Astrocyte (in vitro differentiated cells and primary cell): ENCODE measurements around the gene CPSF2. TPM values are rescaled to one million over a fixed set of nuclear protein-coding genes. Genes with fewer than 3 reads are reported as not detected.
A peak's percentile ranks its signal among the peaks of the same experiment; 100 is the strongest.

Experiments used
- DNase-seq: peaks from one replicate; pipeline ENCODE4 v3.0.0-alpha.2; 2010; ENCODE audit warnings: low read depth
- FAIRE-seq: peaks from 2 replicates; lab custom pipeline; 2011; peaks lifted over from hg19 to GRCh38; lab: Jason Lieb, UNC
- H2AFZ ChIP-seq: 2 replicates; pipeline ENCODE4 v1.6.0; 2012; ENCODE audit warnings: low read depth, low read length, inconsistent platforms
- H3K27ac ChIP-seq: 2 replicates; pipeline ENCODE4 v1.5.1; 2011; ENCODE audit warnings: low read depth, low read length, inconsistent platforms
- H3K27me3 ChIP-seq: 2 replicates; pipeline ENCODE4 v1.6.0; 2011; ENCODE audit warnings: low read length, inconsistent platforms; ENCODE audit not compliant: insufficient read depth
- H3K36me3 ChIP-seq: 2 replicates; pipeline ENCODE4 v1.5.1; 2011; ENCODE audit warnings: low read length, inconsistent platforms; ENCODE audit not compliant: insufficient read depth
- H3K4me1 ChIP-seq: 2 replicates; pipeline ENCODE4 v1.5.1; 2011; ENCODE audit warnings: low read length, inconsistent platforms; ENCODE audit not compliant: insufficient read depth
- H3K4me2 ChIP-seq: 2 replicates; pipeline ENCODE4 v1.6.0; 2012; ENCODE audit warnings: low read length, inconsistent platforms
- H3K4me3 ChIP-seq: 2 replicates; pipeline ENCODE4 v1.5.1; 2011; ENCODE audit warnings: low read depth, mild to moderate bottlenecking, low read length, inconsistent platforms; ENCODE audit not compliant: insufficient read depth
- H3K79me2 ChIP-seq: 2 replicates; pipeline ENCODE4 v1.6.0; 2012; ENCODE audit warnings: mild to moderate bottlenecking, low read length, inconsistent platforms; ENCODE audit not compliant: insufficient read depth
- H3K9ac ChIP-seq: 2 replicates; pipeline ENCODE4 v1.6.0; 2012; ENCODE audit warnings: mild to moderate bottlenecking, low read length, inconsistent platforms
- H3K9me3 ChIP-seq: 2 replicates; pipeline ENCODE4 v1.5.1; 2012; ENCODE audit warnings: low read depth, mild to moderate bottlenecking, low read length, inconsistent platforms; ENCODE audit not compliant: insufficient read depth
- H4K20me1 ChIP-seq: 2 replicates; pipeline ENCODE4 v1.6.0; 2012; ENCODE audit warnings: low read length, inconsistent platforms; ENCODE audit not compliant: insufficient read depth
- H3K27ac Mint-ChIP-seq: one replicate; pipeline ENCODE4 v1.8.0; 2021; ENCODE audit warnings: mild to moderate bottlenecking, mixed read lengths; ENCODE audit not compliant: unreplicated experiment
- H3K27me3 Mint-ChIP-seq: one replicate; pipeline ENCODE4 v1.8.0; 2021; ENCODE audit warnings: low read depth, mixed read lengths; ENCODE audit not compliant: unreplicated experiment
- H3K36me3 Mint-ChIP-seq: one replicate; pipeline ENCODE4 v1.8.0; 2021; ENCODE audit warnings: low read depth, mixed read lengths; ENCODE audit not compliant: unreplicated experiment
- H3K4me1 Mint-ChIP-seq: one replicate; pipeline ENCODE4 v1.8.0; 2021; ENCODE audit warnings: low read depth, mixed read lengths; ENCODE audit not compliant: unreplicated experiment
- H3K4me3 Mint-ChIP-seq: one replicate; pipeline ENCODE4 v1.8.0; 2021; ENCODE audit warnings: mild to moderate bottlenecking, moderate library complexity, mixed read lengths; ENCODE audit not compliant: unreplicated experiment
- H3K9me3 Mint-ChIP-seq: one replicate; pipeline ENCODE4 v1.8.0; 2021; ENCODE audit warnings: mild to moderate bottlenecking, mixed read lengths; ENCODE audit not compliant: unreplicated experiment
- EZH2 ChIP-seq: IDR thresholded peaks from 2 replicates; pipeline ENCODE4 v1.6.1; 2012; ENCODE audit warnings: mild to moderate bottlenecking, low read length, inconsistent platforms; ENCODE audit not compliant: insufficient read depth
- total RNA-seq: library from RNA; stranded (reverse); gene quantifications from 2 replicates; pipeline ENCODE4 v1.2.1, GENCODE V29; 2021
- TF ChIP-seq, protein P1 (sequence below): IDR thresholded peaks from 2 replicates; pipeline ENCODE4 v1.5.1; 2011; ENCODE audit warnings: low read depth, mild to moderate bottlenecking, inconsistent platforms, low read length, moderate library complexity; ENCODE audit not compliant: insufficient read depth

Gene CPSF2
- total RNA-seq, 1 donor from 2014 or later: 58.6 TPM

DNA sequence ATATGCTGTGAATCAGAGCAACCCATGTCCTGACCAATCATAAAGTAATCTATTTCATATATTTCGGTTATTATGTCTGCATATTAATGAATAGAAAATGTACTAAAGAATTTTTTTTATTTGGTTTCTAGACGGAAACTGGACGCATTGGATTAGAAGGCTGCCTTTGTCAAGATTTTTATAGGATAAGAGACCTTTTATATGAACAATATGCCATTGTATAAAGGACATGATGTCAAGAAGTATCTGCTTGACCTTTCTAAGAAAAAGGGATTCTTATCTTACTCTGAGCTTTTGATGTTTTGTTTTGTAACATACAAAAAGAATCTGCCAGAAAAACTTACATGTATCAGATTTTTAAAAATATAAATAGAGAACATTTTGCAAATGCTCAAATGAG lies 39.8 kb downstream of the CPSF2 start:
- FAIRE-seq: no peak
- H3K36me3 Mint-ChIP-seq: peaks cover 30% of the 10 kb centered on the region

DNA sequence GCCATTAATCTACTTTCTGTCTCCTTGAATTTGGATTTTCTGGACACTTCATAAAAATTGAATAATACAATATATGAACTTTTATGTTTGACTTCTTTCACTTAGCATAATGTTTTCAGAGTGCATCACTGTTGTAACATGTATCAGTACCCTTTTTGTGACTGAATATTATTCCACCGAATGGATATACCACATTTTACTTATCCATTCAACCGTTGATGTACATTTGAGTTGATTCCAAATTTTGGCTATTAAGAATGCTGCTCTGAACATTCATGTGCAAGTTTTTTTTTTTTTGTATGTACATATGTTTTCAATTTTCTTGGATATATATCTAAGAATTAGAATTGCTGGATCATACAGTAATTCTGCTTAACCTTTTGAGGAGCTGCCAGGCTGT lies 43.2 kb downstream of the CPSF2 start:
- no peaks in the 10 kb centered on the region for H3K27me3 ChIP-seq
- H3K36me3 ChIP-seq: peaks cover 29% of the 10 kb centered on the region
- no peaks in the 10 kb centered on the region for H3K79me2 ChIP-seq
- no peak overlapping the region for H3K4me2 ChIP-seq
- no peak overlapping the region for H3K4me3 Mint-ChIP-seq
- H3K27ac Mint-ChIP-seq: no peak overlapping the region
- no peak overlapping the region for H3K4me3 ChIP-seq
- no peak overlapping the region for H3K9ac ChIP-seq
- no peak overlapping the region for H3K27ac ChIP-seq
- TF ChIP-seq, protein P1, sequence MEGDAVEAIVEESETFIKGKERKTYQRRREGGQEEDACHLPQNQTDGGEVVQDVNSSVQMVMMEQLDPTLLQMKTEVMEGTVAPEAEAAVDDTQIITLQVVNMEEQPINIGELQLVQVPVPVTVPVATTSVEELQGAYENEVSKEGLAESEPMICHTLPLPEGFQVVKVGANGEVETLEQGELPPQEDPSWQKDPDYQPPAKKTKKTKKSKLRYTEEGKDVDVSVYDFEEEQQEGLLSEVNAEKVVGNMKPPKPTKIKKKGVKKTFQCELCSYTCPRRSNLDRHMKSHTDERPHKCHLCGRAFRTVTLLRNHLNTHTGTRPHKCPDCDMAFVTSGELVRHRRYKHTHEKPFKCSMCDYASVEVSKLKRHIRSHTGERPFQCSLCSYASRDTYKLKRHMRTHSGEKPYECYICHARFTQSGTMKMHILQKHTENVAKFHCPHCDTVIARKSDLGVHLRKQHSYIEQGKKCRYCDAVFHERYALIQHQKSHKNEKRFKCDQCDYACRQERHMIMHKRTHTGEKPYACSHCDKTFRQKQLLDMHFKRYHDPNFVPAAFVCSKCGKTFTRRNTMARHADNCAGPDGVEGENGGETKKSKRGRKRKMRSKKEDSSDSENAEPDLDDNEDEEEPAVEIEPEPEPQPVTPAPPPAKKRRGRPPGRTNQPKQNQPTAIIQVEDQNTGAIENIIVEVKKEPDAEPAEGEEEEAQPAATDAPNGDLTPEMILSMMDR: no peak
- TF ChIP-seq EZH2: no peak
- no peak overlapping the region for H2AFZ ChIP-seq
- no peaks in the 10 kb centered on the region for H3K27me3 Mint-ChIP-seq
- no peaks in the 10 kb centered on the region for H3K4me1 Mint-ChIP-seq
- no peaks in the 10 kb centered on the region for H3K4me1 ChIP-seq
- no peak for FAIRE-seq
- no peaks in the 10 kb centered on the region for H3K9me3 ChIP-seq
- peaks cover 2% of the 10 kb centered on the region for H3K9me3 Mint-ChIP-seq
- no peaks in the 10 kb centered on the region for H4K20me1 ChIP-seq
- no peak for DNase-seq
- H3K36me3 Mint-ChIP-seq: peaks cover 30% of the 10 kb centered on the region

More for the DNA sequence above, 39.8 kb downstream of the CPSF2 start:
- no peaks in the 10 kb centered on the region for H3K27me3 ChIP-seq
- no peaks in the 10 kb centered on the region for H3K9me3 ChIP-seq
- no peak overlapping the region for H2AFZ ChIP-seq
- Mint-ChIP-seq H3K4me3 (no peak overlapping the region), H3K27me3 (no peaks in the 10 kb centered on the region), H3K4me1 (no peaks in the 10 kb centered on the region), H3K9me3 (peaks cover under 1% of the 10 kb centered on the region), H3K27ac (no peak overlapping the region)
- no peak overlapping the region for H3K9ac ChIP-seq
- no peak for DNase-seq
- no peak overlapping the region for H3K4me2 ChIP-seq
- peaks cover 41% of the 10 kb centered on the region for H3K36me3 ChIP-seq
- H3K4me3 ChIP-seq: no peak overlapping the region
- H3K79me2 ChIP-seq: no peaks in the 10 kb centered on the region
- no peaks in the 10 kb centered on the region for H4K20me1 ChIP-seq
- TF ChIP-seq EZH2: no peak
- TF ChIP-seq, protein P1: no peak
- H3K4me1 ChIP-seq: no peaks in the 10 kb centered on the region
- no peak overlapping the region for H3K27ac ChIP-seq

DNA sequence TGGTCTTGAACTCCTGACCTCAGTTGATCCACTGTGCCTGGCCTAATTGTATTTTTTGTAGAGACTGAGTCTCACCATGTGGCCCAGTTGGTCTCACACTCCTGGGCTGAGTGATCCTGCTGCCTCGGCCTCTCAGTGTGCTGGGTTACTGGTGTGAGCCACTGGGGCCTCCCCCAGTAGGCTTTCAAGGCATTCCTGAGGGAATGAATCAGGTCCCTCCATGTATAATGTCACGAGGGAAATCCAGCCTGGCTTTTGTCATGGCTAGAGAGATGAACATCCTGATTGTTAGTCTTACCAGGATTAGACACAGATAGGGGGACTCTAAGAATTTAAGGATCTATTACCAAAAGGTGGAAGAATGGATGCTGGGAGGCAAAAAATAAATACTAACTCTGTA lies 51.9 kb downstream of the CPSF2 start:
- H4K20me1 ChIP-seq: no peaks in the 10 kb centered on the region
- H3K9ac ChIP-seq: no peak overlapping the region
- TF ChIP-seq, protein P1: no peak
- no peak for TF ChIP-seq EZH2
- no peaks in the 10 kb centered on the region for H3K36me3 Mint-ChIP-seq
- no peaks in the 10 kb centered on the region for H3K4me1 Mint-ChIP-seq
- DNase-seq (peak; percentile 26), FAIRE-seq (no peak)
- no peak overlapping the region for H3K27ac ChIP-seq
- no peak overlapping the region for H3K4me3 Mint-ChIP-seq
- H3K9me3 ChIP-seq: no peaks in the 10 kb centered on the region
- H3K4me2 ChIP-seq: no peak overlapping the region
- no peaks in the 10 kb centered on the region for H3K9me3 Mint-ChIP-seq
- no peaks in the 10 kb centered on the region for H3K27me3 Mint-ChIP-seq
- peaks cover 3% of the 10 kb centered on the region for H3K4me1 ChIP-seq
- no peaks in the 10 kb centered on the region for H3K79me2 ChIP-seq
- no peaks in the 10 kb centered on the region for H3K36me3 ChIP-seq
- H3K4me3 ChIP-seq: no peak overlapping the region
- H3K27ac Mint-ChIP-seq: peak overlapping the region; percentile 56
- no peak overlapping the region for H2AFZ ChIP-seq
- H3K27me3 ChIP-seq: no peaks in the 10 kb centered on the region
